ENCODE measurements around the gene DGUOK. TPM values are rescaled to one million over a fixed set of nuclear protein-coding genes. Genes with fewer than 3 reads are reported as not detected.

DGUOK gene
- total and polyA plus RNA-seq, 7 donors: 31.6 to 132 (median 48.1) TPM

DNA sequence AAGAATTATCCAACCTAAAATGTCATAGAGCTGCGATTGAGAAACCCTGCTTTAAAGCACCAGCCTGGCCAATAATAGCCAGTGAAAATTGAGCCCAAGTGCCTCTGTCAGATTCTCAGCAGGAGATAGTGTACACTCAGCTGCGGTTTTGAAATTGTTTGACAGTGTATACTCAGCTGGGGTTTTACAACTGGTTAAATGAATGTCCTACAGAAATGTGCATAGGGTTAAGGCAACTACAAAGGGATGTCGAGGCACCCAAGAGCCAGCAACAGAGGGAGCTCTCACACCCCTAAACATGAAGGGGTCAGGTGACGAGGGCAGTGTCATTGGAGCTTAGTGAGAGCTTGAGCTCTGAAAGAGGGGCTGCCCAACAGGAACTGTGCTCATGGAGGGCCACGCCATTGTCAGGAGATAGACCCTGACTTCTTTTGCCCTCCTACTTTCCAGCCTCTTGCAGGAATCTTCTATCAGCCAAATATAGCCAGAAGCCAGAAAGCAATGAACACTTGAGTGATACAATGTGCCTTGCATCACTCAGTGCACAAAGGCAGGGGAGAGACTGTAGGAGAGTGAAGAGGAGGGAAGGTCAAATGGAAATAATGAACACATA lies 18.7 kb upstream of the DGUOK start:
- TF ChIP-seq POLR2A (IDR thresholded peaks at IDR 0.05) (no peak), POLR2AphosphoS5 (IDR thresholded peaks at IDR 0.05) (peak; percentile 63 to 96 (median 78)), EP300 (IDR thresholded peaks at IDR 0.05) (no peak)
- TF ChIP-seq, protein P1, sequence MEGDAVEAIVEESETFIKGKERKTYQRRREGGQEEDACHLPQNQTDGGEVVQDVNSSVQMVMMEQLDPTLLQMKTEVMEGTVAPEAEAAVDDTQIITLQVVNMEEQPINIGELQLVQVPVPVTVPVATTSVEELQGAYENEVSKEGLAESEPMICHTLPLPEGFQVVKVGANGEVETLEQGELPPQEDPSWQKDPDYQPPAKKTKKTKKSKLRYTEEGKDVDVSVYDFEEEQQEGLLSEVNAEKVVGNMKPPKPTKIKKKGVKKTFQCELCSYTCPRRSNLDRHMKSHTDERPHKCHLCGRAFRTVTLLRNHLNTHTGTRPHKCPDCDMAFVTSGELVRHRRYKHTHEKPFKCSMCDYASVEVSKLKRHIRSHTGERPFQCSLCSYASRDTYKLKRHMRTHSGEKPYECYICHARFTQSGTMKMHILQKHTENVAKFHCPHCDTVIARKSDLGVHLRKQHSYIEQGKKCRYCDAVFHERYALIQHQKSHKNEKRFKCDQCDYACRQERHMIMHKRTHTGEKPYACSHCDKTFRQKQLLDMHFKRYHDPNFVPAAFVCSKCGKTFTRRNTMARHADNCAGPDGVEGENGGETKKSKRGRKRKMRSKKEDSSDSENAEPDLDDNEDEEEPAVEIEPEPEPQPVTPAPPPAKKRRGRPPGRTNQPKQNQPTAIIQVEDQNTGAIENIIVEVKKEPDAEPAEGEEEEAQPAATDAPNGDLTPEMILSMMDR (IDR thresholded peaks at IDR 0.05): peak in 1 of 4 experiments; percentile 6
- H3K27ac ChIP-seq: peak overlapping the region; percentile 68 to 99 (median 84)
- H3K27me3 ChIP-seq: no peaks in the 10 kb centered on the region
- peaks cover 22 to 83% (median 50%) of the 10 kb centered on the region in 4 donors for H3K36me3 ChIP-seq
- intact Hi-C loops (cut with DNase I): no loop called here
- H3K4me3 ChIP-seq: no peak overlapping the region
- peaks cover 0 to 36% (median 15%) of the 10 kb centered on the region in 4 donors for H3K4me1 ChIP-seq
- WGBS, 2 donors: 28 to 51% methylated on average over 5 of the region's 5 CpGs
- H3K9me3 ChIP-seq: no peaks in the 10 kb centered on the region
- DNase-seq: peak; percentile 69

DNA sequence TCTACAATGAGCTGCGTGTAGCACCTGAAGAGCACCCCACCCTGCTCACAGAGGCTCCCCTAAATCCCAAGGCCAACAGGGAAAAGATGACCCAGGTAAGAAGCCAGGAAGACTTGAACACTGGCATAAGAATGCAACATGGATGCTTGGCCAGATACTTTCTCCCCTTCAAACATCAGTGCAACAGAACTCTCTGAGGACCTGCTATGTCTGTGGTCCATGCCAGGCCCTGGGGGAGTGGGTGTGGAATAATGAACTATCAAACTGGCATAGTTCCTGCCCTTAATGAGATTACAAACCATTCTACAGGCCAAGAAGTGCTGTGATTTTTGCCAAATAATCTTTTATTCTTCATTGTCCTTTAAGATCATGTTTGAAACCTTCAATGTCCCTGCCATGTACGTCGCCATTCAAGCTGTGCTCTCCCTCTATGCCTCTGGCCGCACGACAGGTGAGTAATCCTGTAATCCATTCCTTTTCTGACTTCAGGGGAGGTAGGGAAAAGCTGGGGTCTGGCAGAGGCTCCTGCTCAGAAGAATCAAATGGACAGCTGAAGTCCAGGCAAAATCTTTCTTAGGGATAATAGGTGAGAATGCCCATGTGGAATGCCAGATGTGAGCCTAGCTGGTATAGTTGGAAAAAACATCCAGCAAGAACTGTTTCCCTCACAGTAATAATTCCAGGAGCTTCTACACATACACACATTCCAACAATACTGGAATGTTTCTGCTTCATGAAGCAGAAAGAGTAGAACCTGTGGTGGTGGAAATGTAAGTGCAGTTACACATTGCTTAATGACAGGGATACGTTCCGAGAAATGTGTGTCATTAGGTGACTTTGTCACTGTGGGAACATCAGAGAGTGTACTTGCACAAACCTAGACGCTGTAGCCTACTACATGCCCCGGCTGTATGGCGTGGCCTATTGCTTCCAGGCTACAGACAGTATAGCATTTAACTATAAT lies 17.7 kb upstream of the DGUOK start:
- H3K36me3 ChIP-seq: peaks cover 26 to 84% (median 55%) of the 10 kb centered on the region in 4 donors
- TF ChIP-seq POLR2AphosphoS5 (IDR thresholded peaks at IDR 0.05): peak; percentile 70 to 90 (median 80)
- TF ChIP-seq EP300 (IDR thresholded peaks at IDR 0.05): no peak
- peaks cover 0 to 30% (median 11%) of the 10 kb centered on the region in 4 donors for H3K4me1 ChIP-seq
- H3K4me3 ChIP-seq: no peak overlapping the region
- DNase-seq: peak; percentile 48
- peak overlapping the region; percentile 68 to 99 (median 84) for H3K27ac ChIP-seq
- no peaks in the 10 kb centered on the region for H3K9me3 ChIP-seq
- H3K27me3 ChIP-seq: no peaks in the 10 kb centered on the region
- intact Hi-C loops (cut with DNase I): no loop called here
- 87% methylated on average over 10 of the region's 10 CpGs for WGBS, 2 donors

DNA sequence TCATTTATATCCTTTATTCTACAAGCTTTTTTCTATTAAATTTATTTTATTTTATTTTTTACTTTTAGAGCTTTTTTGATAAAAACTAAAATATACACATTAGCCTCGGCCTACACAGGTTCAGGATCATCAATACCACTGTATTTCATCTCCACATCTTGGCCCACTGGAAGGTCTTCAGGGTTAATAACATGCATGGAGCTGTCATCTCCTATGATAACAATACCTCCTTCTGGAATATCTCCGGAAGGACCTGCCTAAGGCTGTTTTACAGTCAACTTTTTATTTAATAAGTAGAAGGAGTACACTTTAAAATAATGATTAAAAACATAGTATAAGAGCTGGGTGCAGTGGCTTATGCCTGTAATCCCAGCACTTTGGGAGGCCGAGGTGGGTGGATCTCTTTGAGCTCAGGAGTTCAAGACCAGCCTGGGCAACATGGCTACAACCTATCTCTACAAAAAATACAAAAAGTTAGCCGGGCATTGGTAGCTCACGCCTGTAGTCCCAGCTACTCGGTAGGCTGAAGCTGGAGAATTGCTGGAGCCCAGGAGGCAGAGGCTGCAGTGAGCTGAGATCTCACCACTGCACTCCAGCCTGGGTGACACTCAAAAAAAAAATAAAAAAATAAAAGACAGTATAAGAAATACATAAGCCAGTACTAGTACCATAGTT lies 15.7 kb upstream of the DGUOK start:
- 85 to 87% methylated on average over 6 of the region's 6 CpGs for WGBS, 2 donors
- Histone ChIP-seq H3K4me1 (peaks cover 0 to 30% (median 9%) of the 10 kb centered on the region in 4 donors), H3K36me3 (peaks cover 47 to 94% (median 74%) of the 10 kb centered on the region in 4 donors), H3K9me3 (no peaks in the 10 kb centered on the region), H3K27ac (peak overlapping the region; percentile 64 to 99 (median 82)), H3K27me3 (no peaks in the 10 kb centered on the region), H3K4me3 (no peak overlapping the region)
- intact Hi-C loops (cut with DNase I): no loop called here
- TF ChIP-seq POLR2A (IDR thresholded peaks at IDR 0.05) (no peak), POLR2AphosphoS5 (IDR thresholded peaks at IDR 0.05) (peak; percentile 15 to 70 (median 41))
- peak; percentile 55 for DNase-seq

DNA sequence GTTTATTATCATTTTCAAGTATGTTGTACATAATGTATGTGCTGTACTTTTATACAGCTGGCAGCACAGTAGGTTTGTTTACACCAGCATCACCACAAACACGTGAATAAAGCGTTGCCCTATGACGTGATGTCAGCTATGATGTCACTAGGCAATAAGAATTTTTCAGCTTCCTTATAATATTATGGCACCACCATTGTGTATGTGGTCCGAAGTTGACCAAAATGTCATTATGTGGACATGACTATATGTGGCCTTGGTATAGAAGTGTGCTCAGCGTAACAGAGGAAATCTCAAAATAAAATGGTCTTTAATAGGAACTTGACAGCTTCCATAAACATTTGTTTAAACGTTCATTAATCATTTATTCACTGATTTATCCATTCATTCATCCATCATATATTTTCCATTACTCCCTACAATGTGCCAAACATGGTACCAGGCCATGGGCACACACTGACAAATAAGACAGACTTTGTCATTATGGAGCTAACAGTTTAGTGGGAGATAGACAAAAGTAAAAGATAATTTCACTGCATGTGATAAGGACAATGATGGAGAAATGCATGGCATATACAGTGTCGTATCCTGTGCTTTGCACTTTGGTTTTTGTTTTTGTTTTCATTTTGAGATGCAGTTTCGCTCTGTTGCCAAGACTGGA lies 15.0 kb upstream of the DGUOK start:
- 86 to 89% methylated on average over 8 of the region's 8 CpGs for WGBS, 2 donors
- peak; percentile 42 for DNase-seq
- TF ChIP-seq, protein P1 (IDR thresholded peaks at IDR 0.05): no peak
- TF ChIP-seq POLR2AphosphoS5 (IDR thresholded peaks at IDR 0.05): peak; percentile 59 to 87 (median 75)
- TF ChIP-seq EP300 (IDR thresholded peaks at IDR 0.05): no peak
- Histone ChIP-seq H3K4me3 (no peak overlapping the region), H3K27ac (peak overlapping the region; percentile 64 to 99 (median 82)), H3K27me3 (no peaks in the 10 kb centered on the region), H3K4me1 (peaks cover 0 to 26% (median 9%) of the 10 kb centered on the region in 4 donors), H3K36me3 (peaks cover 53 to 95% (median 78%) of the 10 kb centered on the region in 4 donors), H3K9me3 (no peaks in the 10 kb centered on the region)
- intact Hi-C loops (cut with DNase I): no loop called here

DNA sequence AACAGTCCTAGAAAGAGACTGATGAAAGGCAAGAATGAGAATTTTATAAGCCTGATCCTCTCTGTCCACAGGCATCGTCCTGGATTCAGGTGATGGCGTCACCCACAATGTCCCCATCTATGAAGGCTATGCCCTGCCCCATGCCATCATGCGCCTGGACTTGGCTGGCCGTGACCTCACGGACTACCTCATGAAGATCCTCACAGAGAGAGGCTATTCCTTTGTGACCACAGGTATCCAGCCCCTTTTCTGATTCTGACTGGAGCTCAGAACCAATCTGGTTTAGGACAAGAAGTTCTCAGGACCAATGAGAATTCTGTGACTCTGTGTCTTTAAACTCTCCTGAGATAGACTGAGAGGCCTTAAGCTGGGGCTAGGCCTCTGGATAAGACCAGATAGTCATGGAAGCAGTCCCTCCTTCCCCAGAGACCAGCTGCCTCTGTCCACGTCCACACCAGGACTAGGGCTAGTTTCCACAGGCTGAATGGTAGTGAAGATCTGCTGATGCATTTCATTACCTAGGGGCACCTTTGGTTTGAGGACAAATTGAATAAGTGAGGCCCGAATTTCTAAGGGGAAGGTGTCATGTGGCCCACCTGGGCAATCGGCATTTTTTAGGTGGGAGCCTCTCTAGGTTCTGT lies 13.1 kb upstream of the DGUOK start:
- Histone ChIP-seq H3K36me3 (peaks cover 64 to 95% (median 76%) of the 10 kb centered on the region in 4 donors), H3K27ac (peak overlapping the region; percentile 57 to 99 (median 80)), H3K27me3 (no peaks in the 10 kb centered on the region), H3K4me3 (no peak overlapping the region), H3K9me3 (no peaks in the 10 kb centered on the region), H3K4me1 (peaks cover 0 to 8% (median 2%) of the 10 kb centered on the region in 4 donors)
- intact Hi-C loops (cut with DNase I): no loop called here
- TF ChIP-seq POLR2A (IDR thresholded peaks at IDR 0.05) (no peak), POLR2AphosphoS5 (IDR thresholded peaks at IDR 0.05) (peak; percentile 68 to 92 (median 82))
- DNase-seq: peak; percentile 68
- WGBS, 2 donors: 95 to 97% methylated on average over 8 of the region's 8 CpGs

Data from sigmoid colon (tissue), 7 donors.